HUES6 (cell line): Measurements from ENCODE around the gene SCUBE3.

Source experiments
- H3K27ac ChIP-seq: 2 replicates; pipeline ENCODE4 v1.7.0; 2013; ENCODE audit warnings: low read depth, mild to moderate bottlenecking, low read length, inconsistent platforms
- H3K27me3 ChIP-seq: 2 replicates; pipeline ENCODE4 v1.6.1; 2013; ENCODE audit warnings: low read length; ENCODE audit not compliant: control insufficient read depth, insufficient read depth
- H3K36me3 ChIP-seq: 2 replicates; pipeline ENCODE4 v1.6.1; 2013; ENCODE audit warnings: low read length; ENCODE audit not compliant: control insufficient read depth, insufficient read depth
- H3K4me1 ChIP-seq: 2 replicates; pipeline ENCODE4 v1.6.1; 2013; ENCODE audit warnings: low read length; ENCODE audit not compliant: control insufficient read depth, insufficient read depth
- H3K4me3 ChIP-seq: 2 replicates; pipeline ENCODE4 v1.5.1; 2013; ENCODE audit warnings: low read depth, low read length
- H3K9ac ChIP-seq: one replicate; pipeline ENCODE4 v1.6.1; 2013; ENCODE audit warnings: mild to moderate bottlenecking, low read length
- H3K9me3 ChIP-seq: 2 replicates; pipeline ENCODE4 v1.6.1; 2013; ENCODE audit warnings: low read depth, low read length; ENCODE audit not compliant: control insufficient read depth, insufficient read depth

The SCUBE3 gene

GRCh38 chr6:35194390-35194789 is 19.4 kb upstream of the SCUBE3 start:
- H3K27ac ChIP-seq = no peak overlapping the region
- no peaks in the 10 kb centered on the region; the same call in 1 of the 2 replicates for H3K27me3 ChIP-seq
- H3K9me3 ChIP-seq = peaks cover 5% of the 10 kb centered on the region; the same call in 1 of the 2 replicates
- H3K36me3 ChIP-seq = no peaks in the 10 kb centered on the region
- no peak overlapping the region for H3K4me3 ChIP-seq
- H3K9ac ChIP-seq = no peak overlapping the region
- H3K4me1 ChIP-seq = peaks cover 5% of the 10 kb centered on the region

- Histone ChIP-seq H3K9me3 (no peaks in the 10 kb centered on the region), H3K36me3 (no peaks in the 10 kb centered on the region), H3K4me1 (peaks cover 5% of the 10 kb centered on the region), H3K27ac (no peak overlapping the region), H3K9ac (no peak overlapping the region), H3K27me3 (no peaks in the 10 kb centered on the region; the same call in 1 of the 2 replicates), H3K4me3 (no peak overlapping the region)
These were observed 18.5 kb upstream of the SCUBE3 start for GRCh38 chr6:35195120-35195780.

- no peaks in the 10 kb centered on the region for H3K27me3 ChIP-seq
- H3K9me3 ChIP-seq = no peaks in the 10 kb centered on the region
- no peak overlapping the region for H3K9ac ChIP-seq
- no peak overlapping the region for H3K4me3 ChIP-seq
- H3K36me3 ChIP-seq = no peaks in the 10 kb centered on the region
- no peak overlapping the region for H3K27ac ChIP-seq
- H3K4me1 ChIP-seq = peaks cover 7% of the 10 kb centered on the region
These were observed 16.6 kb upstream of the SCUBE3 start for GRCh38 chr6:35197196-35197595.

GRCh38 chr6:35199866-35200265 is 13.9 kb upstream of the SCUBE3 start:
- no peaks in the 10 kb centered on the region for H3K27me3 ChIP-seq
- H3K4me1 ChIP-seq = 0 out of 2 replicates have a peak, but pooled peaks cover 4% of the 10 kb centered on the region
- no peak overlapping the region for H3K27ac ChIP-seq
- H3K36me3 ChIP-seq = no peaks in the 10 kb centered on the region
- no peaks in the 10 kb centered on the region for H3K9me3 ChIP-seq
- no peak overlapping the region for H3K9ac ChIP-seq
- H3K4me3 ChIP-seq = no peak overlapping the region

GRCh38 chr6:35202066-35202546 is 11.7 kb upstream of the SCUBE3 start:
- H3K36me3 ChIP-seq = no peaks in the 10 kb centered on the region
- peaks cover 16% of the 10 kb centered on the region for H3K27me3 ChIP-seq
- H3K4me1 ChIP-seq = 0 out of 2 replicates have a peak, but pooled peaks cover 4% of the 10 kb centered on the region
- H3K27ac ChIP-seq = no peak overlapping the region
- no peaks in the 10 kb centered on the region for H3K9me3 ChIP-seq
- no peak overlapping the region for H3K9ac ChIP-seq
- no peak overlapping the region for H3K4me3 ChIP-seq

- Histone ChIP-seq H3K9ac (no peak overlapping the region), H3K36me3 (no peaks in the 10 kb centered on the region), H3K27ac (no peak overlapping the region), H3K4me1 (0 out of 2 replicates have a peak, but pooled peaks cover 4% of the 10 kb centered on the region), H3K4me3 (no peak overlapping the region), H3K9me3 (no peaks in the 10 kb centered on the region), H3K27me3 (peaks cover 27% of the 10 kb centered on the region)
These were observed 10.5 kb upstream of the SCUBE3 start for GRCh38 chr6:35203152-35203670.

GRCh38 chr6:35203680-35204079 is 10.1 kb upstream of the SCUBE3 start:
- Histone ChIP-seq H3K4me3 (no peak overlapping the region), H3K27me3 (peaks cover 32% of the 10 kb centered on the region), H3K9me3 (no peaks in the 10 kb centered on the region), H3K4me1 (0 out of 2 replicates have a peak, but pooled peaks cover 4% of the 10 kb centered on the region), H3K36me3 (no peaks in the 10 kb centered on the region), H3K27ac (no peak overlapping the region), H3K9ac (no peak overlapping the region)

- Histone ChIP-seq H3K27me3 (peaks cover 57% of the 10 kb centered on the region), H3K9ac (no peak overlapping the region), H3K9me3 (no peaks in the 10 kb centered on the region)
These were observed 7.4 kb upstream of the SCUBE3 start for GRCh38 chr6:35206346-35206745.

GRCh38 chr6:35208419-35208818 is 5.3 kb upstream of the SCUBE3 start:
- H3K27me3 ChIP-seq = peaks cover 78% of the 10 kb centered on the region
- H3K9ac ChIP-seq = no peak overlapping the region
- H3K27ac ChIP-seq = no peak overlapping the region
- H3K4me3 ChIP-seq = no peak overlapping the region
- H3K36me3 ChIP-seq = no peaks in the 10 kb centered on the region
- no peaks in the 10 kb centered on the region for H3K9me3 ChIP-seq
- peaks cover 6% of the 10 kb centered on the region; the same call in 1 of the 2 replicates for H3K4me1 ChIP-seq

More at GRCh38 chr6:35206346-35206745, 7.4 kb upstream of the SCUBE3 start:
- Histone ChIP-seq H3K4me3 (no peak overlapping the region), H3K36me3 (no peaks in the 10 kb centered on the region), H3K27ac (no peak overlapping the region), H3K4me1 (0 out of 2 replicates have a peak, but pooled peaks cover 4% of the 10 kb centered on the region)

GRCh38 chr6:35209081-35209480 is 4.7 kb upstream of the SCUBE3 start:
- Histone ChIP-seq H3K9me3 (no peaks in the 10 kb centered on the region), H3K36me3 (no peaks in the 10 kb centered on the region), H3K27me3 (peaks cover 82% of the 10 kb centered on the region), H3K4me3 (no peak overlapping the region), H3K27ac (no peak overlapping the region), H3K9ac (no peak overlapping the region), H3K4me1 (peaks cover 6% of the 10 kb centered on the region; the same call in 1 of the 2 replicates)

- peaks cover 88% of the 10 kb centered on the region for H3K27me3 ChIP-seq
- H3K9me3 ChIP-seq = no peaks in the 10 kb centered on the region
- peaks cover 7% of the 10 kb centered on the region; the same call in 1 of the 2 replicates for H3K4me1 ChIP-seq
- H3K9ac ChIP-seq = no peak overlapping the region
- H3K4me3 ChIP-seq = no peak overlapping the region
- no peaks in the 10 kb centered on the region for H3K36me3 ChIP-seq
- H3K27ac ChIP-seq = no peak overlapping the region
These were observed 4.0 kb upstream of the SCUBE3 start for GRCh38 chr6:35209622-35210247.
